GM12875 (cell line): ENCODE measurements around the gene SCUBE1.

Experiments used
- H3K4me3 ChIP-seq: one replicate; pipeline ENCODE4 v1.5.1; 2011; ENCODE audit warnings: low read depth, low read length, control low read depth
- TF ChIP-seq, protein P1 (sequence below): IDR thresholded peaks from 2 replicates; pipeline ENCODE4 v1.5.1; 2011; ENCODE audit warnings: low read depth, mild to moderate bottlenecking, control low read depth, inconsistent platforms, low read length, moderate library complexity, borderline replicate concordance; ENCODE audit not compliant: insufficient read depth

Gene SCUBE1

DNA sequence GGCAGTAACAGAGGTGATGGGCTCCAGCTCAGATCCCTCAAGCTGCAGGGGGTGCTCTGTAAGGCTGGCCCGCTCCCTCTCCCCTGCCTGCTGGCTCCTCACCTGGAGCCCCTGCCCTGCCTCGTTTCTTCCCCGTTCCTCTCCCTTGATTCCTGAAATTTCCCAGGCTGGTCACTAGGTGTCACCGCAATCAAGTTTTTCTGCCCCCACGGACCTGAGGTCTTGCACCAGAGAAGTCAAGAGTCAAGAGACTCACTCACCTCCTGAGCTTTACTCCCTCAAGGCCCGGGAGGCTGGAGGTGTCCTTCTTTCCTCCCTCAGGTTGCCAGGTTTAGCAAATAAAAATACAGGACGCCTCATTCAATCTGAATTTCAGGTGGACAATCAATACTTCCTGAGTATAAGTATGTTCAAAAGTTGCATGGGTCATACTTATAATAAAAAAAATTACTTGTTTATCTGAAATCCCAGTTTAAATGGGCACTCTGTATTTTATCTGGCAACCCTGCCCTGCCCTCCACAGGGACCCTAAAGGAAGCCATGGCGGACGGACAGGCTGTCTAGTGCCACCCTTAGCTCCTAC, 69.2 kb downstream of the SCUBE1 start:
- TF ChIP-seq, protein P1, sequence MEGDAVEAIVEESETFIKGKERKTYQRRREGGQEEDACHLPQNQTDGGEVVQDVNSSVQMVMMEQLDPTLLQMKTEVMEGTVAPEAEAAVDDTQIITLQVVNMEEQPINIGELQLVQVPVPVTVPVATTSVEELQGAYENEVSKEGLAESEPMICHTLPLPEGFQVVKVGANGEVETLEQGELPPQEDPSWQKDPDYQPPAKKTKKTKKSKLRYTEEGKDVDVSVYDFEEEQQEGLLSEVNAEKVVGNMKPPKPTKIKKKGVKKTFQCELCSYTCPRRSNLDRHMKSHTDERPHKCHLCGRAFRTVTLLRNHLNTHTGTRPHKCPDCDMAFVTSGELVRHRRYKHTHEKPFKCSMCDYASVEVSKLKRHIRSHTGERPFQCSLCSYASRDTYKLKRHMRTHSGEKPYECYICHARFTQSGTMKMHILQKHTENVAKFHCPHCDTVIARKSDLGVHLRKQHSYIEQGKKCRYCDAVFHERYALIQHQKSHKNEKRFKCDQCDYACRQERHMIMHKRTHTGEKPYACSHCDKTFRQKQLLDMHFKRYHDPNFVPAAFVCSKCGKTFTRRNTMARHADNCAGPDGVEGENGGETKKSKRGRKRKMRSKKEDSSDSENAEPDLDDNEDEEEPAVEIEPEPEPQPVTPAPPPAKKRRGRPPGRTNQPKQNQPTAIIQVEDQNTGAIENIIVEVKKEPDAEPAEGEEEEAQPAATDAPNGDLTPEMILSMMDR = peak; percentile 65

GRCh38 chr22:43272869-43273318, 70.3 kb downstream of the SCUBE1 start:
- TF ChIP-seq, protein P1 = no peak
- H3K4me3 ChIP-seq = no peak overlapping the region

More for the DNA sequence above, 69.2 kb downstream of the SCUBE1 start:
- H3K4me3 ChIP-seq = no peak overlapping the region

DNA sequence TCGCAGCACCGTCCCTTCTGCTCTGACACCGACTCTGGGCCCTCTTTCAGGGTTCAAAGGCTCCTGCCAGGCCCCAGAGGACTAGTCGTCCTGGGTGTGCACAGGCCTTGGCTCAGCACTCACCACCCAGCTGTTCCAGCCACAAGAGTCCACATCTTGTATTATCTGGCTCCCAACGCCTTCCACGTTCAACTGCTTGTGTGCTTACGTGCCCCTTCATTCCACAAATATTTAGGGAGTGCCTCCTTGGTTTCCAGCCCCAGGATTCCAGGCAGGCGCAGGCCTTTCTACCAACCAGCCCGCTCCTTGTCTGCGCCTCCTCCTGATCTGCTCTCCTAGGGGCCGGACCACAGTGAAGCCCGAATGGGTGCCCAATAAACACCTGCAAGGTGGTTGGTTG, 70.9 kb downstream of the SCUBE1 start:
- TF ChIP-seq, protein P1 = no peak

DNA sequence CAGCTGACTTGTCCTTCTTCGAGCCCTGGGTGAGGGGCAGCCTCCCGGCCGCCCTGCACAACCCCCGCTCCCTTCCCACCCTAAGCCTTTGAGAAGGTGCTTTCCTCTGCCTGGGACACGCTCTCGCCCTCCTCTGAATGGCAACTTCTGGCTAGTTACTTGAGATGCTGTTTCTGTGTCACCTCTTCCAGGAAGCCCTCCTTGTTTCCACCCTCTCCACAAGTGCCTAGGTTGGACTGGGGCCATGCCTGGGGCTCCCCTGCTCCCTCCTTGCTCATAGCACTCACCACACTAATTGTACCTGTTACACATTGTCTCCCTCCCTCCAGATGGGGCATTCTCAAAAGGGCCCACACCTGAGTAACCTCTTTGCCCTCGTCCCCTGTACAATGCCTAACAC, 72.2 kb downstream of the SCUBE1 start:
- no peak overlapping the region for H3K4me3 ChIP-seq
- TF ChIP-seq, protein P1 = no peak

More for the DNA sequence above, 70.9 kb downstream of the SCUBE1 start:
- H3K4me3 ChIP-seq = no peak overlapping the region

- TF ChIP-seq, protein P1 = no peak
- no peak overlapping the region for H3K4me3 ChIP-seq
Measured at GRCh38 chr22:43270314-43270908, 72.8 kb downstream of the SCUBE1 start.

- H3K4me3 ChIP-seq = no peak overlapping the region
- TF ChIP-seq, protein P1 = no peak
Measured at GRCh38 chr22:43269646-43270045, 73.5 kb downstream of the SCUBE1 start.

DNA sequence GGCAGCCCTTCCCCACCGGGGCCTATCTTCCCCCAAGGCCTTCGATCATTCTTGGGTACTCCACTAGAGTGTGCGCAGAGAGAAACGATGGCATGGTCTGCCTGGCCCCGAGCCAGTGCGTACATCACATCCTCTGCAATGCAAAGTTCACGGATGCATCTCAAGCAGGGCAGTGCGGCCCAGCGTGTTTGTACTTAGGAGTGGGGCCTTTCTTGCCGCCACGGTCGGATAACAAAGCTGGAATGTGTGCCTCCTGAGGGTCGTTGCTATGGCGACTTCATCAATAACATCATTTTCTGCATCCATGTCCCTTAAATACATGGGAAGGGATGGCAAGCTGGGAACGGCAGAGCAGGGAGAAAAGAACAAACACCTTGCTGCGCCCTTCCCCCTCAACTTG, 73.9 kb downstream of the SCUBE1 start:
- no peak overlapping the region for H3K4me3 ChIP-seq

More for the DNA sequence above, 73.9 kb downstream of the SCUBE1 start:
- TF ChIP-seq, protein P1 = no peak
